NCI-H1092 treated with DMSO at 0.1 percent for 48 hours (cell line): ENCODE results near the gene MAST2.
A peak's percentile ranks its signal among the peaks of the same experiment; 100 is the strongest.
"Not testable (repeated sequence)": the region's sequence is repeated elsewhere in the genome, so short reads cannot be mapped to it uniquely, and the experiment has no call there.

Experiments
- DNase-seq: peaks from one replicate; lab custom pipeline; 2025; lab: John Stamatoyannopoulos, UW

MAST2 gene

GRCh38 chr1:46026531-46026930 lies 223.1 kb downstream of the MAST2 start:
- DNase-seq, result no peak

- no peak for DNase-seq
Observed at GRCh38 chr1:46027788-46028573, 224.6 kb downstream of the MAST2 start.

GRCh38 chr1:46030074-46030870 lies 226.9 kb downstream of the MAST2 start:
- DNase-seq, result no peak

GRCh38 chr1:46030876-46031660 lies 227.7 kb downstream of the MAST2 start:
- DNase-seq, result no peak

- DNase-seq, result no peak
Observed at GRCh38 chr1:46034601-46035516, 231.4 kb downstream of the MAST2 start.

- peak; percentile 21 for DNase-seq
Observed at GRCh38 chr1:46036894-46037839, 233.8 kb downstream of the MAST2 start.

GRCh38 chr1:46039571-46040052 lies 236.2 kb downstream of the MAST2 start:
- peak; percentile 22 for DNase-seq

- DNase-seq, result no peak
Observed at GRCh38 chr1:46041551-46041950, 238.1 kb downstream of the MAST2 start.

- no peak for DNase-seq
Observed at GRCh38 chr1:46041974-46042373, 238.6 kb downstream of the MAST2 start.

- DNase-seq, result no peak
Observed at GRCh38 chr1:46043458-46044017, 240.1 kb downstream of the MAST2 start.

- no peak for DNase-seq
Observed at GRCh38 chr1:46044116-46044515, 240.7 kb downstream of the MAST2 start.

GRCh38 chr1:46053734-46054133 lies 250.3 kb downstream of the MAST2 start:
- no peak for DNase-seq

GRCh38 chr1:46056325-46056724 lies 252.9 kb downstream of the MAST2 start:
- no peak for DNase-seq

GRCh38 chr1:46057215-46057614 lies 253.8 kb downstream of the MAST2 start:
- not testable (repeated sequence) for DNase-seq

- DNase-seq, result no peak
Observed at GRCh38 chr1:46057781-46058180, 254.4 kb downstream of the MAST2 start.

GRCh38 chr1:46058936-46059335 lies 255.5 kb downstream of the MAST2 start:
- no peak for DNase-seq

- DNase-seq, result no peak
Observed at GRCh38 chr1:46061146-46061545, 257.7 kb downstream of the MAST2 start.

- no peak for DNase-seq
Observed at GRCh38 chr1:46062651-46063319, 259.4 kb downstream of the MAST2 start.

- no peak for DNase-seq
Observed at GRCh38 chr1:46064708-46065107, 261.3 kb downstream of the MAST2 start.
